IMR-90 (cell line): Measurements from ENCODE around the gene CYP1A2. TPM values are rescaled to one million over a fixed set of nuclear protein-coding genes. Genes with fewer than 3 reads are reported as not detected.

Source experiments
- ATAC-seq: fragments of 200-7000 bp; cut with Tn5 transposase; 2 replicates; pipeline ENCODE4 v1.9.1; 2020; ENCODE audit warnings: low read depth, mild to moderate bottlenecking, moderate library complexity
- BruUV-seq: library from RNA; stranded (reverse); fragments of 400-500 nt; replicated peaks from 2 replicates; lab custom pipeline; 2021; lab: Mats Ljungman, UMichigan
- CTCF ChIA-PET: fragments of 300-600 bp; formaldehyde crosslinking; extraction: SDS; loops from one replicate; lab custom pipeline; 2021; ENCODE audit warnings: antibody characterized with exemption; lab: Yijun Ruan, JAX
- POLR2A ChIA-PET: fragments of 300-600 bp; sonication (Branson Sonifier 250); formaldehyde crosslinking; loops from one replicate; lab custom pipeline; 2022; ENCODE audit warnings: antibody characterized with exemption; ENCODE audit not compliant: unreplicated experiment; lab: Charles Lee
- DNase-seq: peaks from one replicate; pipeline ENCODE4 v3.0.0; 2013
- H2AFZ ChIP-seq: replicated peaks from 2 replicates; pipeline ENCODE3; 2013; ENCODE audit warnings: low read length, mild to moderate bottlenecking; ENCODE audit not compliant: poor library complexity
- H2AK5ac ChIP-seq: 2 replicates; pipeline ENCODE4 v1.6.1; 2013; ENCODE audit warnings: low read depth, low read length, inconsistent platforms
- H2AK9ac ChIP-seq: replicated peaks from 2 replicates; pipeline ENCODE3; 2013; ENCODE audit warnings: mild to moderate bottlenecking, low read depth, low read length, moderate library complexity; ENCODE audit not compliant: poor library complexity
- H2BK120ac ChIP-seq: 2 replicates; pipeline ENCODE4 v1.6.1; 2013; ENCODE audit warnings: low read depth, low read length, inconsistent platforms
- H2BK15ac ChIP-seq: 3 replicates; pipeline ENCODE4 v1.6.1; 2013; ENCODE audit warnings: low read depth, low read length, inconsistent platforms
- H2BK20ac ChIP-seq: 2 replicates; pipeline ENCODE4 v1.6.1; 2013; ENCODE audit warnings: low read depth, mild to moderate bottlenecking, inconsistent platforms, low read length, moderate library complexity
- H2BK5ac ChIP-seq: 2 replicates; pipeline ENCODE4 v1.6.1; 2013; ENCODE audit warnings: mild to moderate bottlenecking, low read depth, low read length, inconsistent platforms; ENCODE audit not compliant: poor library complexity, severe bottlenecking
- H3K14ac ChIP-seq: replicated peaks from 2 replicates; pipeline ENCODE4 v1.6.1; 2013; ENCODE audit warnings: low read depth, low read length, inconsistent platforms
- H3K18ac ChIP-seq: 2 replicates; pipeline ENCODE4 v1.6.1; 2013; ENCODE audit warnings: low read depth, low read length, control low read depth
- H3K23ac ChIP-seq: 2 replicates; pipeline ENCODE4 v1.6.1; 2013; ENCODE audit warnings: low read depth, low read length, inconsistent platforms
- H3K27ac ChIP-seq: 2 replicates; pipeline ENCODE4 v1.5.1; 2013; ENCODE audit warnings: mild to moderate bottlenecking, control low read depth, low read length; ENCODE audit not compliant: insufficient read depth
- H3K27me3 ChIP-seq: 2 replicates; pipeline ENCODE4 v1.6.1; 2013; ENCODE audit warnings: low read length; ENCODE audit not compliant: control insufficient read depth, insufficient read depth
- H3K36me3 ChIP-seq: 2 replicates; pipeline ENCODE4 v1.6.1; 2013; ENCODE audit warnings: low read length, mixed read lengths; ENCODE audit not compliant: control insufficient read depth, insufficient read depth
- H3K4ac ChIP-seq: 2 replicates; pipeline ENCODE4 v1.6.1; 2013; ENCODE audit warnings: low read depth, low read length, inconsistent platforms
- H3K4me1 ChIP-seq: 2 replicates; pipeline ENCODE4 v1.6.1; 2013; ENCODE audit warnings: low read length, mixed read lengths; ENCODE audit not compliant: control insufficient read depth, insufficient read depth
- H3K4me2 ChIP-seq: 2 replicates; pipeline ENCODE4 v1.6.1; 2013; ENCODE audit warnings: low read depth, mild to moderate bottlenecking, control low read depth, low read length, moderate library complexity
- H3K4me3 ChIP-seq: 2 replicates; pipeline ENCODE4 v1.5.1; 2013; ENCODE audit warnings: low read depth, mild to moderate bottlenecking, control low read depth, low read length, moderate library complexity; ENCODE audit not compliant: insufficient read depth
- H3K56ac ChIP-seq: 2 replicates; pipeline ENCODE4 v1.6.1; 2013; ENCODE audit warnings: low read length, inconsistent platforms; ENCODE audit not compliant: insufficient read depth; ENCODE audit errors: extremely low read depth
- H3K79me1 ChIP-seq, 2 experiments: 2 replicates each; pipeline ENCODE4 v1.6.1; 2013; ENCODE audit warnings: low read length in 2 of 2, inconsistent platforms in 1 of 2, low read depth in 1 of 2
- H3K9ac ChIP-seq: 2 replicates; pipeline ENCODE4 v1.6.1; 2013; ENCODE audit warnings: low read depth, low read length, control low read depth
- H3K9me1 ChIP-seq: 2 replicates; pipeline ENCODE4 v1.6.1; 2013; ENCODE audit warnings: low read length, inconsistent platforms; ENCODE audit not compliant: insufficient read depth
- H3K9me3 ChIP-seq: 2 replicates; pipeline ENCODE4 v1.6.1; 2013; ENCODE audit warnings: low read length; ENCODE audit not compliant: control insufficient read depth, insufficient read depth
- H4K20me1 ChIP-seq: 2 replicates; pipeline ENCODE4 v1.6.1; 2013; ENCODE audit warnings: low read length, inconsistent platforms; ENCODE audit not compliant: insufficient read depth
- H4K5ac ChIP-seq: 2 replicates; pipeline ENCODE4 v1.6.1; 2013; ENCODE audit warnings: mild to moderate bottlenecking, low read depth, low read length, control low read depth
- H4K8ac ChIP-seq, 2 experiments: 2 replicates each; pipeline ENCODE4 v1.6.1; 2013; ENCODE audit warnings: low read depth in 2 of 2, low read length in 2 of 2, control low read depth in 1 of 2, inconsistent platforms in 1 of 2
- H4K91ac ChIP-seq: 2 replicates; pipeline ENCODE4 v1.6.1; 2013; ENCODE audit warnings: low read depth, low read length, inconsistent platforms; ENCODE audit not compliant: insufficient read depth
- BHLHE40 ChIP-seq: fragments of 150-350 bp; IDR thresholded peaks from 2 replicates; pipeline ENCODE4 v1.6.1; 2016; ENCODE audit warnings: mild to moderate bottlenecking, low read depth, low read length
- CEBPB ChIP-seq: IDR thresholded peaks from 2 replicates; pipeline ENCODE4 v1.6.1; 2012; ENCODE audit warnings: low read depth, low read length, improper control_type of control experiment
- CHD1 ChIP-seq: IDR thresholded peaks from 2 replicates; pipeline ENCODE4 v1.6.1; 2012; ENCODE audit warnings: low read depth, low read length, improper control_type of control experiment
- CTCF ChIP-seq: conservative IDR thresholded peaks from 2 replicates; pipeline ENCODE4 v1.5.1; 2012; ENCODE audit warnings: mild to moderate bottlenecking, low read depth, low read length, improper control_type of control experiment
- FOS ChIP-seq: fragments of 150-350 bp; IDR thresholded peaks from 2 replicates; pipeline ENCODE4 v1.6.1; 2016; ENCODE audit warnings: low read depth, low read length
- MAZ ChIP-seq: IDR thresholded peaks from 2 replicates; pipeline ENCODE4 v1.6.1; 2012; ENCODE audit warnings: low read depth, mild to moderate bottlenecking, low read length, improper control_type of control experiment, moderate library complexity, borderline replicate concordance
- MXI1 ChIP-seq: IDR thresholded peaks from 2 replicates; pipeline ENCODE4 v1.6.1; 2012; ENCODE audit warnings: low read depth, mild to moderate bottlenecking, low read length, moderate library complexity, borderline replicate concordance
- NFE2L2 ChIP-seq: fragments of 150-350 bp; IDR thresholded peaks from 2 replicates; pipeline ENCODE4 v1.6.1; 2016; ENCODE audit warnings: low read depth, mild to moderate bottlenecking, low read length
- POLR2A ChIP-seq: IDR thresholded peaks from 2 replicates; pipeline ENCODE4 v1.6.1; 2012; ENCODE audit warnings: mild to moderate bottlenecking, low read depth, low read length
- RCOR1 ChIP-seq: IDR thresholded peaks from 2 replicates; pipeline ENCODE4 v1.6.1; 2012; ENCODE audit warnings: mild to moderate bottlenecking, low read length, improper control_type of control experiment; ENCODE audit not compliant: insufficient replicate concordance
- RFX5 ChIP-seq: IDR thresholded peaks from 2 replicates; pipeline ENCODE4 v1.8.0; 2012; ENCODE audit warnings: low read depth, mild to moderate bottlenecking, low read length, moderate library complexity
- SMC3 ChIP-seq: fragments of 150-350 bp; IDR thresholded peaks from 2 replicates; pipeline ENCODE4 v1.6.1; 2016; ENCODE audit warnings: low read depth, mild to moderate bottlenecking, antibody characterized with exemption, low read length, moderate library complexity
- WGBS, 2 experiments: methylation state at CpG; one replicate each; pipeline versions ENCODE4 v1.1.5 to v1.1.7; 2013; ENCODE audit warnings: missing lambda C conversion rate in 2 of 2; ENCODE audit not compliant: insufficient read length in 1 of 2; ENCODE audit errors: extremely low coverage in 2 of 2; 5-methylcytosine and 5-hydroxymethylcytosine counted together
- dilution Hi-C: fragments of 300-500 bp; cut with HindIII; formaldehyde crosslinking; loops from one replicate; pipeline ENCODE4 v1.14.3; 2018; ENCODE audit warnings: low sequenced_read_pairs; ENCODE audit not compliant: unreplicated experiment
- in situ Hi-C: fragments of 300-500 bp; cut with MboI; formaldehyde crosslinking; loops from 3 replicates; pipeline ENCODE4 v1.14.3; 2019; ENCODE audit warnings: low sequenced_read_pairs, inconsistent platforms, mixed read lengths
- intact Hi-C: fragments of 100-400 bp; cut with micrococcal nuclease; formaldehyde crosslinking; loops from 2 replicates; pipeline ENCODE4 v1.10.0; 2022
- polyA plus RNA-seq, 3 experiments: library from polyadenylated mRNA; depleted of rRNA; stranded (reverse); fragments of >200 nt; gene quantifications; 2 replicates each; pipeline ENCODE4 v1.2.3, GENCODE V29; 2012; ENCODE audit warnings: low replicate concordance in 1 of 3
- total RNA-seq: library from RNA; depleted of rRNA; stranded (reverse); fragments of >200 nt; gene quantifications from 2 replicates; pipeline ENCODE4 v1.2.3, GENCODE V29; 2012
- TF ChIP-seq, protein P1 (sequence below): fragments of 150-350 bp; IDR thresholded peaks from 2 replicates; pipeline ENCODE4 v1.6.1; 2017; ENCODE audit warnings: mild to moderate bottlenecking, antibody characterized with exemption, low read length, low read depth

The CYP1A2 gene
- total and polyA plus RNA-seq, 2 of the 4 experiments (the other 2 are of a cell fraction), result not detected

DNA sequence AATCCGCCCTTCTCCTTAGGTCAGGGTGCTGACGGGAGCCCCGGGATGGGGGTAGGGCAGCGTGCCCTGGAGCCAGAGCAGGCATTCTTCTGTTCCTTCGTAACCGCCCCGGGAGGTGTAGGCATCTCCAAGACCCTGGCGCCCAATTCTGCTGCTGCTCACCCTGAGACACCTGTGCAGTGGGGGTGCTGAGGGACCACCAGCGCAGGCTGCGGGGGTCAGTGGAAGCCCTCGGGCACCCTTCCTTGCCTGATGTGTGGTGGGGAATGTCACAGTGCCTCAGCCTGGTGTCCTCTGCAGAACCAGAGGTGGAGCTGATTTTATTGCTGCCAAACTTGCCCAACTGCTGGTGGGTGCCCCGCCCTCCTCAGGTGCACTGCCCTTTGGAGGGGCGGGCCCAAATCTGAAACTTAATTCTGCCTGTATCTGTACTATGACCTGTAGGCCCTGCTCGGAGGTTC, 40.6 kb downstream of the CYP1A2 start:
- no peak overlapping the region; a peak in 1 of 4 replicates for H4K8ac ChIP-seq
- no peaks in the 10 kb centered on the region for H3K27me3 ChIP-seq
- in situ Hi-C loops (no loop called here), intact Hi-C loops (no loop called here), dilution Hi-C loops (no loop called here)
- H3K79me1 ChIP-seq, result peaks cover 19 to 89% of the 10 kb centered on the region in 2 experiments
- H3K4me2 ChIP-seq, result no peak overlapping the region
- no TSS peak for BruUV-seq
- peak overlapping the region; percentile 41; the same call in 1 of the 2 replicates for H3K23ac ChIP-seq
- H3K18ac ChIP-seq, result no peak overlapping the region
- no peak overlapping the region for H4K91ac ChIP-seq
- 84% methylated on average over 7 of the region's 14 CpGs; no CpG with 5 or more reads in 1 of the 2 experiments for WGBS, 2 experiments
- H2BK120ac ChIP-seq, result no peak overlapping the region
- H2AK9ac ChIP-seq, result no peak overlapping the region
- ChIA-PET POLR2A (no interaction called here), CTCF (interaction anchor here (0.7 kb wide), 1 partner anchor 289 kb away, joined by 3 read pairs; no protein-coding TSS in a partner anchor)
- no peak overlapping the region for H2AK5ac ChIP-seq
- no peak overlapping the region for H3K27ac ChIP-seq
- no peaks in the 10 kb centered on the region for H3K9me3 ChIP-seq
- no peak for TF ChIP-seq RCOR1
- no peak for TF ChIP-seq MXI1
- no peak for TF ChIP-seq BHLHE40
- no peak for TF ChIP-seq CHD1
- no peak for TF ChIP-seq CTCF
- TF ChIP-seq POLR2A, result no peak
- TF ChIP-seq, protein P1, sequence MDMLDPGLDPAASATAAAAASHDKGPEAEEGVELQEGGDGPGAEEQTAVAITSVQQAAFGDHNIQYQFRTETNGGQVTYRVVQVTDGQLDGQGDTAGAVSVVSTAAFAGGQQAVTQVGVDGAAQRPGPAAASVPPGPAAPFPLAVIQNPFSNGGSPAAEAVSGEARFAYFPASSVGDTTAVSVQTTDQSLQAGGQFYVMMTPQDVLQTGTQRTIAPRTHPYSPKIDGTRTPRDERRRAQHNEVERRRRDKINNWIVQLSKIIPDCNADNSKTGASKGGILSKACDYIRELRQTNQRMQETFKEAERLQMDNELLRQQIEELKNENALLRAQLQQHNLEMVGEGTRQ, result no peak
- no peak for TF ChIP-seq FOS
- no peak for TF ChIP-seq CEBPB
- TF ChIP-seq NFE2L2, result no peak
- no peak for TF ChIP-seq MAZ
- TF ChIP-seq SMC3, result no peak
- TF ChIP-seq RFX5, result no peak
- no peak overlapping the region for H2BK5ac ChIP-seq
- peaks cover 89% of the 10 kb centered on the region for H4K20me1 ChIP-seq
- H3K4me1 ChIP-seq, result peaks cover 24% of the 10 kb centered on the region
- no peak overlapping the region for H2AFZ ChIP-seq
- H4K5ac ChIP-seq, result no peak overlapping the region
- H3K4ac ChIP-seq, result no peak overlapping the region
- no peak overlapping the region for H3K14ac ChIP-seq
- H2BK15ac ChIP-seq, result no peak overlapping the region
- H3K56ac ChIP-seq, result no peak overlapping the region
- peaks cover 2% of the 10 kb centered on the region; the same call in 1 of the 2 replicates for H3K36me3 ChIP-seq
- H3K4me3 ChIP-seq, result no peak overlapping the region
- peaks cover 45% of the 10 kb centered on the region for H3K9me1 ChIP-seq
- DNase-seq, result no peak
- ATAC-seq, result no peak
- H2BK20ac ChIP-seq, result no peak overlapping the region
- H3K9ac ChIP-seq, result no peak overlapping the region
